MCF 10A (cell line): ENCODE results near the gene RGS16. TPM values are rescaled to one million over a fixed set of nuclear protein-coding genes. Genes with fewer than 3 reads are reported as not detected.

ENCODE experiments used
- BruUV-seq: library from RNA; stranded (reverse); fragments of 400-500 nt; replicated peaks from 2 replicates; lab custom pipeline; 2021; lab: Mats Ljungman, UMichigan
- CTCF ChIA-PET: fragments of 300-600 bp; sonication (Branson Sonifier 250); formaldehyde crosslinking; extraction: SDS; loops from one replicate; lab custom pipeline; 2021; ENCODE audit warnings: antibody characterized with exemption, inconsistent platforms; lab: Yijun Ruan, JAX
- POLR2A ChIA-PET: fragments of 300-600, 350-650 bp; sonication (Branson Sonifier 250); formaldehyde crosslinking; extraction: SDS; loops from one replicate; lab custom pipeline; 2020; ENCODE audit warnings: antibody characterized with exemption, inconsistent platforms; lab: Yijun Ruan, JAX
- DNase-seq: peaks from one replicate; pipeline ENCODE4 v3.0.0-alpha.2; 2018; ENCODE audit not compliant: unreplicated experiment
- H3K27ac Mint-ChIP-seq: one replicate; pipeline ENCODE4 v1.8.0; 2022; ENCODE audit warnings: mild to moderate bottlenecking, low read depth, mixed read lengths; ENCODE audit not compliant: unreplicated experiment
- H3K27me3 Mint-ChIP-seq: one replicate; pipeline ENCODE4 v1.8.0; 2022; ENCODE audit warnings: mixed read lengths; ENCODE audit not compliant: insufficient read depth, unreplicated experiment
- H3K36me3 Mint-ChIP-seq: one replicate; pipeline ENCODE4 v1.8.0; 2022; ENCODE audit warnings: mild to moderate bottlenecking, moderate library complexity, mixed read lengths; ENCODE audit not compliant: insufficient read depth, unreplicated experiment
- H3K4me1 Mint-ChIP-seq: one replicate; pipeline ENCODE4 v1.8.0; 2022; ENCODE audit warnings: mixed read lengths; ENCODE audit not compliant: insufficient read depth, unreplicated experiment
- H3K4me3 Mint-ChIP-seq: one replicate; pipeline ENCODE4 v1.8.0; 2022; ENCODE audit warnings: mild to moderate bottlenecking, moderate library complexity, mixed read lengths; ENCODE audit not compliant: unreplicated experiment
- H3K9me3 Mint-ChIP-seq: one replicate; pipeline ENCODE4 v1.8.0; 2022; ENCODE audit warnings: mixed read lengths; ENCODE audit not compliant: unreplicated experiment
- intact Hi-C: fragments of 100-400 bp; cut with micrococcal nuclease; formaldehyde crosslinking; loops from 2 replicates; pipeline ENCODE4 v1.14.1; 2022
- total RNA-seq: library from RNA; stranded (reverse); gene quantifications from 2 replicates; pipeline ENCODE4 v1.2.3, GENCODE V29; 2022
- TF ChIP-seq, protein P1 (sequence below): fragments of 200-600 bp; IDR thresholded peaks from one replicate; pipeline ENCODE4 v1.8.0; 2022; ENCODE audit warnings: antibody characterized with exemption, mild to moderate bottlenecking; ENCODE audit not compliant: unreplicated experiment

Gene RGS16
- total RNA-seq, 1 experiment from 2014 or later = 13.7 TPM

- ChIA-PET CTCF (interaction anchor here (1.2 kb wide), 2 partner anchors 120 to 482 kb away, joined by 3 to 6 read pairs; no protein-coding TSS in a partner anchor), POLR2A (interaction anchor here (2.4 kb wide), 1 partner anchor 21 kb away, joined by 9 read pairs; the partner anchor contains the start of gene RNASEL)
- TF ChIP-seq, protein P1, sequence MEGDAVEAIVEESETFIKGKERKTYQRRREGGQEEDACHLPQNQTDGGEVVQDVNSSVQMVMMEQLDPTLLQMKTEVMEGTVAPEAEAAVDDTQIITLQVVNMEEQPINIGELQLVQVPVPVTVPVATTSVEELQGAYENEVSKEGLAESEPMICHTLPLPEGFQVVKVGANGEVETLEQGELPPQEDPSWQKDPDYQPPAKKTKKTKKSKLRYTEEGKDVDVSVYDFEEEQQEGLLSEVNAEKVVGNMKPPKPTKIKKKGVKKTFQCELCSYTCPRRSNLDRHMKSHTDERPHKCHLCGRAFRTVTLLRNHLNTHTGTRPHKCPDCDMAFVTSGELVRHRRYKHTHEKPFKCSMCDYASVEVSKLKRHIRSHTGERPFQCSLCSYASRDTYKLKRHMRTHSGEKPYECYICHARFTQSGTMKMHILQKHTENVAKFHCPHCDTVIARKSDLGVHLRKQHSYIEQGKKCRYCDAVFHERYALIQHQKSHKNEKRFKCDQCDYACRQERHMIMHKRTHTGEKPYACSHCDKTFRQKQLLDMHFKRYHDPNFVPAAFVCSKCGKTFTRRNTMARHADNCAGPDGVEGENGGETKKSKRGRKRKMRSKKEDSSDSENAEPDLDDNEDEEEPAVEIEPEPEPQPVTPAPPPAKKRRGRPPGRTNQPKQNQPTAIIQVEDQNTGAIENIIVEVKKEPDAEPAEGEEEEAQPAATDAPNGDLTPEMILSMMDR = no peak
Measured at GRCh38 chr1:182567629-182568028, 36.6 kb downstream of the RGS16 start.

GRCh38 chr1:182565537-182565936 is 38.7 kb downstream of the RGS16 start:
- TF ChIP-seq, protein P1 = no peak
- Mint-ChIP-seq H3K4me3 (no peak overlapping the region), H3K36me3 (no peaks in the 10 kb centered on the region), H3K4me1 (no peaks in the 10 kb centered on the region), H3K27me3 (no peaks in the 10 kb centered on the region), H3K27ac (no peak overlapping the region), H3K9me3 (no peaks in the 10 kb centered on the region)
- ChIA-PET POLR2A (interaction anchor here (1.5 kb wide), 1 partner anchor 10 kb away, joined by 3 read pairs; no protein-coding TSS in a partner anchor), CTCF (no interaction called here)
- no TSS peak for BruUV-seq
- intact Hi-C loops = no loop called here
- DNase-seq = peak; percentile 27

More at GRCh38 chr1:182567629-182568028, 36.6 kb downstream of the RGS16 start:
- H3K9me3 Mint-ChIP-seq = no peaks in the 10 kb centered on the region
- H3K4me3 Mint-ChIP-seq = no peak overlapping the region
- H3K4me1 Mint-ChIP-seq = no peaks in the 10 kb centered on the region
- intact Hi-C loops = no loop called here
- DNase-seq = no peak
- no peaks in the 10 kb centered on the region for H3K27me3 Mint-ChIP-seq
- BruUV-seq = no TSS peak
- no peak overlapping the region for H3K27ac Mint-ChIP-seq
- no peaks in the 10 kb centered on the region for H3K36me3 Mint-ChIP-seq

- Mint-ChIP-seq H3K36me3 (no peaks in the 10 kb centered on the region), H3K27ac (no peak overlapping the region), H3K27me3 (no peaks in the 10 kb centered on the region), H3K4me1 (no peaks in the 10 kb centered on the region), H3K9me3 (no peaks in the 10 kb centered on the region), H3K4me3 (no peak overlapping the region)
- no peak for DNase-seq
- CTCF ChIA-PET = interaction anchor here (0.6 kb wide), 1 partner anchor 485 kb away, joined by 3 read pairs; no protein-coding TSS in a partner anchor
- POLR2A ChIA-PET = no interaction called here
- intact Hi-C loops = no loop called here
- no TSS peak for BruUV-seq
- TF ChIP-seq, protein P1 = no peak
Measured at GRCh38 chr1:182564406-182565004, 39.7 kb downstream of the RGS16 start.

DNA sequence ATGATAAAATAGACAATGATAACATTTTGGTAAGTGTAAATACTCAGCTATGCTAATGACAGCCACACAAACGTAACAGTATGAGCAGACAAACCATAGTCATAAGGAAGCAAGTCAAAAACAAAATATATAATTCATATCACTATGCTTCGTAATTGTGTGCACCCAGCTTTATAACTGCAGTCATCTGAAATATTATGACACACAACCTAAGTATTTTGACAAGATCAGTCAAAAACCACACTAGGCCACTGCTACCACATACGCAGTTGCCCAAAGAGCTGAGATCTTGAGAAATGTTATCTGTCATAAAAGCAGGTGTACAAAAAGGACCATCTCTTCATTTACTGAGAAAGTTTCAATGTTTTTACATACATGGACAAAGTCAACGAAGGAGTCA is 41.1 kb downstream of the RGS16 start:
- Mint-ChIP-seq H3K4me1 (no peaks in the 10 kb centered on the region), H3K4me3 (no peak overlapping the region), H3K27me3 (no peaks in the 10 kb centered on the region), H3K27ac (no peak overlapping the region), H3K9me3 (no peaks in the 10 kb centered on the region), H3K36me3 (no peaks in the 10 kb centered on the region)
- ChIA-PET POLR2A (interaction anchor here (0.9 to 1.7 kb wide), 3 partner anchors 10 to 18 kb away, joined by 3 read pairs; no protein-coding TSS in a partner anchor), CTCF (interaction anchor here (0.7 kb wide), 1 partner anchor 79 kb away, joined by 3 read pairs; no protein-coding TSS in a partner anchor)
- peak; percentile 11 for DNase-seq
- intact Hi-C loops = no loop called here
- TF ChIP-seq, protein P1 = no peak
- no TSS peak for BruUV-seq
